Adrenal gland (tissue), 5 donors: ENCODE data around the gene CNTN1.

Experiments
- POLR2A ChIP-seq, 2 donors: fragments of 450-650 bp; IDR thresholded peaks; one replicate each; pipeline ENCODE4 v1.6.1; 2017; ENCODE audit warnings: antibody characterized with exemption in 2 of 2, mild to moderate bottlenecking in 2 of 2, moderate library complexity in 1 of 2
- TF ChIP-seq, protein P1 (sequence below), 6 experiments: fragments of 450-650 bp in 4 of 6; fragments of 200-600 bp in 2 of 6; sonication (generic) in 1 of 6; IDR thresholded peaks; 1 replicate in 5 of 6; 2 replicates in 1 of 6; pipeline versions ENCODE4 v1.5.1 to v1.8.0; 2016 to 2021; ENCODE audit warnings: antibody characterized with exemption in 6 of 6, mild to moderate bottlenecking in 2 of 6, moderate library complexity in 1 of 6
- donor health status: DM: no; HTN: no; CAD: no.

DNA sequence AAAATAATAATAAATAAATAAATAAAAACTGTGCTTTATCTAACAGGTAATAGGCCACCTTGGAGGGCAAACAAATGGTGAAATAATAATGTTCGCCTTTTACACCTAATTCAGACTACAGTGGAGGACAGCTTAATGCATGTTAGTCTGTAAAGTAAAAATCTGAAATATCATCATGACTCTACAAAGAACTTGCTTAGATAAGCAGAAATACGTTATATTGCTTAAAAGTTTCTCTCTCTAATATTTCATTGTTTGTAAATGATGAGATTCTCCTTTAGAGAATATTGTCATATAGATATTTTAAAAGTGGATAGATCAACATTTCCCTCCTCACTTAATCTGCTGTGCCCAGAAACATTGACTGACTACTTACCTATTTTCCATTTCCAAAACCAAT lies 397.2 kb downstream of the CNTN1 start:
- TF ChIP-seq, protein P1, sequence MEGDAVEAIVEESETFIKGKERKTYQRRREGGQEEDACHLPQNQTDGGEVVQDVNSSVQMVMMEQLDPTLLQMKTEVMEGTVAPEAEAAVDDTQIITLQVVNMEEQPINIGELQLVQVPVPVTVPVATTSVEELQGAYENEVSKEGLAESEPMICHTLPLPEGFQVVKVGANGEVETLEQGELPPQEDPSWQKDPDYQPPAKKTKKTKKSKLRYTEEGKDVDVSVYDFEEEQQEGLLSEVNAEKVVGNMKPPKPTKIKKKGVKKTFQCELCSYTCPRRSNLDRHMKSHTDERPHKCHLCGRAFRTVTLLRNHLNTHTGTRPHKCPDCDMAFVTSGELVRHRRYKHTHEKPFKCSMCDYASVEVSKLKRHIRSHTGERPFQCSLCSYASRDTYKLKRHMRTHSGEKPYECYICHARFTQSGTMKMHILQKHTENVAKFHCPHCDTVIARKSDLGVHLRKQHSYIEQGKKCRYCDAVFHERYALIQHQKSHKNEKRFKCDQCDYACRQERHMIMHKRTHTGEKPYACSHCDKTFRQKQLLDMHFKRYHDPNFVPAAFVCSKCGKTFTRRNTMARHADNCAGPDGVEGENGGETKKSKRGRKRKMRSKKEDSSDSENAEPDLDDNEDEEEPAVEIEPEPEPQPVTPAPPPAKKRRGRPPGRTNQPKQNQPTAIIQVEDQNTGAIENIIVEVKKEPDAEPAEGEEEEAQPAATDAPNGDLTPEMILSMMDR (IDR thresholded peaks at IDR 0.05): no peak
- TF ChIP-seq POLR2A (IDR thresholded peaks at IDR 0.05): no peak
